Kidney (tissue), 14 donors: ENCODE measurements around the gene DNAJC12. TPM values are rescaled to one million over a fixed set of nuclear protein-coding genes. Genes with fewer than 3 reads are reported as not detected.

Source experiments
- DNase-seq, 5 donors: peaks; one replicate each; pipeline ENCODE4 v3.0.0-alpha.2; 2013 to 2020
- FAIRE-seq: peaks from 2 replicates; lab custom pipeline; 2012; peaks lifted over from hg19 to GRCh38; lab: Jason Lieb, UNC
- H3K27ac ChIP-seq, 2 donors: one replicate each; pipeline ENCODE4 v1.7.0; 2013; ENCODE audit warnings: low read depth in 2 of 2, low read length in 2 of 2, inconsistent platforms in 1 of 2
- H3K27me3 ChIP-seq: one replicate; pipeline ENCODE4 v1.7.1; 2013; ENCODE audit warnings: low read length, inconsistent platforms; ENCODE audit not compliant: control insufficient read depth, insufficient read depth
- H3K36me3 ChIP-seq, 3 donors: one replicate each; pipeline versions ENCODE4 v1.7.0 to v1.7.1; 2013; ENCODE audit warnings: low read length in 3 of 3, control low read depth in 1 of 3, inconsistent platforms in 1 of 3; ENCODE audit not compliant: insufficient read depth in 3 of 3, control insufficient read depth in 2 of 3
- H3K4me1 ChIP-seq, 3 donors: one replicate each; pipeline versions ENCODE4 v1.7.0 to v1.7.1; 2013; ENCODE audit warnings: low read length in 3 of 3, inconsistent platforms in 1 of 3, low read depth in 1 of 3; ENCODE audit not compliant: control insufficient read depth in 2 of 3, insufficient read depth in 2 of 3
- H3K4me3 ChIP-seq, 3 donors: one replicate each; pipeline versions ENCODE4 v1.7.0 to v1.8.1; 2013; ENCODE audit warnings: low read length in 3 of 3, control low read depth in 1 of 3, inconsistent platforms in 1 of 3
- H3K9ac ChIP-seq, 3 donors: one replicate each; pipeline versions ENCODE4 v1.7.0 to v1.7.1; 2013; ENCODE audit warnings: low read length in 3 of 3, control low read depth in 1 of 3, inconsistent platforms in 1 of 3
- H3K9me3 ChIP-seq, 3 donors: one replicate each; pipeline versions ENCODE4 v1.7.0 to v1.7.1; 2013; ENCODE audit warnings: low read length in 3 of 3, control low read depth in 1 of 3, inconsistent platforms in 1 of 3; ENCODE audit not compliant: control insufficient read depth in 2 of 3, insufficient read depth in 1 of 3
- intact Hi-C: fragments of 100-400 bp; cut with DNase I; formaldehyde crosslinking; loops from one replicate; pipeline ENCODE4 v1.11.1; 2022
- polyA plus RNA-seq: library from polyadenylated mRNA; stranded (reverse); fragments of 350-450 nt; fragmentation: Illumina TruSeq; extraction: RNeasy Lipid Tissue Mini Kit (QIAGEN cat#74804); gene quantifications from one replicate; pipeline ENCODE4 v1.2.3, GENCODE V29; 2014; ENCODE audit warnings: low read depth, low replicate concordance; ENCODE audit not compliant: insufficient read depth
- total RNA-seq: library from RNA; stranded (reverse); fragmentation: NEBNext Ultra II Directional; extraction: Animal tissue kit (Norgen Biotek cat#: 25700); gene quantifications from one replicate; pipeline ENCODE4 v1.2.1, GENCODE V29; 2021
- TF ChIP-seq, protein P1 (sequence below): IDR thresholded peaks from 3 replicates; pipeline ENCODE4 v1.5.1; 2012; ENCODE audit warnings: mild to moderate bottlenecking, moderate library complexity, borderline replicate concordance; ENCODE audit not compliant: insufficient read depth; ENCODE audit errors: extremely low read depth
- donor health status: control.
- donor health status: control.
- donor health status: control.
- donor health status: control.
- donor health status: control.
- donor health status: DM: yes; HTN: yes; CAD: no.
- donor health status: Normal renal cell carcinoma (clear cell type).

Gene DNAJC12
- total and polyA plus RNA-seq, 2 donors from 2014 or later = 2.5 to 33.9 TPM

DNA sequence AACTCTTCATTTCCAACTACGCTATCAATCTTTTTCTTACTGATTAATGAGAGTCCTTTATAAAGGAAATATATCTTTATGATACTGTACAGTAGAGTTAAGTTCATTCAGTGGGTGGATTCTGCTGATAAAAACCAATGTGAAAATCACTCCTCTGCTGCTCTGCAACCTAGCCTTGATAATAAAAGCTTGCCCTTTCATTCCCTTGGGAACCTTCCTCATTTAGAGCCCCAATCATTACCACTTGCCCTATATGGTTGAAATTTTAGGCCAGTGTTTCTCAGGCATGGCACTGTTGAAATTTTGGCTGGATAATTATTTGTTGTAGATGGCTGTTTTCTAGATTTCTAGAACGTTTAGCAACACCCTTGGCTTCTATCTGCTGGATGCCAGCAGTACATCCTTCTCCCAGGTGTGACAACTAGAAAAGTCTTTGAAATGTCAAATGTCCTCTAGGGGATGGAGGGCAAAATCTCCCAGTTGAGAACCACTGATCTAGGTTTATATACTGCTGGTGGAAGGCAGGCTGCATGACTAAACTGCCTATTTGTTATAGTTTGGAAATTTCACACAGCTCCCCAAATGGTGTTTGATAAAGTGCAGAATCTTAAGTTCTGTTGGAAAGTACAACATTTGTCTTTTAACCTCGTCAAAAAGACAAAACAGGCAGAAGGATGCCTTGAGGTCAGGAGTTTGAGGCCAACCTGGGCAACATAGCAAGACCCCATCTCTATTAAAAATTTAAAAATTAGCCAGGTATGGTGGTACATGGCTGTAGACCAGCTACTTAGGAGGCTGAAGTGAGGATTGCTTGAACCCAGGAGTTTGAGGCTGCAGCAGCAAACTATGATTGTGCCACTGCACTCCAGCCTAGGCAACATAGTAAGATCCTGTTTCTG lies 37.6 kb upstream of the DNAJC12 start:
- TF ChIP-seq, protein P1, sequence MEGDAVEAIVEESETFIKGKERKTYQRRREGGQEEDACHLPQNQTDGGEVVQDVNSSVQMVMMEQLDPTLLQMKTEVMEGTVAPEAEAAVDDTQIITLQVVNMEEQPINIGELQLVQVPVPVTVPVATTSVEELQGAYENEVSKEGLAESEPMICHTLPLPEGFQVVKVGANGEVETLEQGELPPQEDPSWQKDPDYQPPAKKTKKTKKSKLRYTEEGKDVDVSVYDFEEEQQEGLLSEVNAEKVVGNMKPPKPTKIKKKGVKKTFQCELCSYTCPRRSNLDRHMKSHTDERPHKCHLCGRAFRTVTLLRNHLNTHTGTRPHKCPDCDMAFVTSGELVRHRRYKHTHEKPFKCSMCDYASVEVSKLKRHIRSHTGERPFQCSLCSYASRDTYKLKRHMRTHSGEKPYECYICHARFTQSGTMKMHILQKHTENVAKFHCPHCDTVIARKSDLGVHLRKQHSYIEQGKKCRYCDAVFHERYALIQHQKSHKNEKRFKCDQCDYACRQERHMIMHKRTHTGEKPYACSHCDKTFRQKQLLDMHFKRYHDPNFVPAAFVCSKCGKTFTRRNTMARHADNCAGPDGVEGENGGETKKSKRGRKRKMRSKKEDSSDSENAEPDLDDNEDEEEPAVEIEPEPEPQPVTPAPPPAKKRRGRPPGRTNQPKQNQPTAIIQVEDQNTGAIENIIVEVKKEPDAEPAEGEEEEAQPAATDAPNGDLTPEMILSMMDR = no peak
- no peaks in the 10 kb centered on the region for H3K4me1 ChIP-seq

DNA sequence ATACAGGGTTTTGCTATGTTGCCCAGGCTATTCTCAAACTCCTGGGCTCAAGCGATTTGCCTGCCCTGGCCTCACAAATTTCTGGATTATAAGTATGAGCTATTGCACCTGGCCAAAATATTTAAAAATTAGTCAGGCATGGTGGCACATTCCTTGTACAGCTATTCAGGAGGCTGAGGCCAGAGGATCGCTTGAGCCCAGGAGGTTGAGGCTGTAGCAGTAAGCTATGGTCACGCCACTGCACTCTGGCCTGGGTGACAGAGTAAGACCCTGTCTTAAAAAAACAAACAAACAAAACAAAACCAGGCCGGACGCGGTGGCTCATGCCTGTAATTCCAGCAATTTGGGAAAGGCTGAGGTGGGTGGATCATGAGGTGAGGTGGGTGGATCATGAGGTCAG lies 32.0 kb upstream of the DNAJC12 start:
- DNase-seq (no peak), FAIRE-seq (no peak)
- Histone ChIP-seq H3K9me3 (no peaks in the 10 kb centered on the region), H3K27ac (no peak overlapping the region), H3K4me1 (no peaks in the 10 kb centered on the region), H3K9ac (no peak overlapping the region), H3K36me3 (no peaks in the 10 kb centered on the region), H3K4me3 (no peak overlapping the region), H3K27me3 (no peaks in the 10 kb centered on the region)
- TF ChIP-seq, protein P1 = no peak
- intact Hi-C loops = no loop called here

More for the DNA sequence above, 37.6 kb upstream of the DNAJC12 start:
- FAIRE-seq (no peak), DNase-seq (no peak)
- intact Hi-C loops = no loop called here
- Histone ChIP-seq H3K27ac (no peak overlapping the region), H3K27me3 (no peaks in the 10 kb centered on the region), H3K4me3 (no peak overlapping the region), H3K9ac (no peak overlapping the region), H3K9me3 (no peaks in the 10 kb centered on the region), H3K36me3 (no peaks in the 10 kb centered on the region)

DNA sequence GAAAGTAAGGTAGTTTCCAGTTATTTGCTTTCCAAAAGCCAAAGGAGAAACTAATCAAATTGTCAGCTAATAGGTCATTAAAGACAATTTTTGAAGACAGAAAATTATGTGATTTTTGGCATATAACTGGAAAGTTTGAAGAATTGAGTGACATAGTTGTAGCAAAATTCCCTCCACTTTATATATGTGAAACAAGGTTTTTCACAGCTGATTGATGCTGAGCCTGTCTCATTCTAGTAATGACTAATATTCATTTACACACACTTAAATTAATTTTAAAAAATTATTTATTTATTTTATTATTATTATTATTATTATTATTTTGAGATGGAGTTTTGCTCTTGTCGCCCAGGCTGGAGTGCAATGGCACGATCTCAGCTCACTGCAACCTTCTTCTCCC lies 30.1 kb upstream of the DNAJC12 start:
- TF ChIP-seq, protein P1 = no peak
- no peak overlapping the region for H3K9ac ChIP-seq
- H3K36me3 ChIP-seq = no peaks in the 10 kb centered on the region
- no peak overlapping the region for H3K27ac ChIP-seq
- intact Hi-C loops = no loop called here
- H3K9me3 ChIP-seq = no peaks in the 10 kb centered on the region
- FAIRE-seq = no peak
- no peaks in the 10 kb centered on the region for H3K4me1 ChIP-seq
- no peak overlapping the region for H3K4me3 ChIP-seq
- no peaks in the 10 kb centered on the region for H3K27me3 ChIP-seq
- DNase-seq = no peak
